Neural cell (in vitro differentiated cells): Measurements from ENCODE around the gene DIS3.

Experiments
- EP300 ChIP-seq: fragments of 450-650 bp; conservative IDR thresholded peaks from 2 replicates; pipeline ENCODE4 v1.6.1; 2014; ENCODE audit warnings: antibody characterized with exemption, mild to moderate bottlenecking, moderate library complexity; ENCODE audit not compliant: poor library complexity, severe bottlenecking
- EZH2 ChIP-seq: fragments of 200-600, 300-800 bp; shearing (Covaris generic), sonication (generic); IDR thresholded peaks from 2 replicates; pipeline ENCODE4 v1.6.1; 2014; ENCODE audit warnings: antibody characterized with exemption, low read length, borderline replicate concordance, mild to moderate bottlenecking; ENCODE audit not compliant: insufficient read depth, poor library complexity, severe bottlenecking
- MXI1 ChIP-seq: fragments of 450-650 bp; conservative IDR thresholded peaks from 2 replicates; pipeline ENCODE4 v1.6.1; 2014; ENCODE audit warnings: antibody characterized with exemption, mild to moderate bottlenecking; ENCODE audit not compliant: poor library complexity, severe bottlenecking
- POLR2AphosphoS5 ChIP-seq: IDR thresholded peaks from 2 replicates; pipeline ENCODE4 v1.6.1; 2012
- RAD21 ChIP-seq: fragments of 450-650 bp; conservative IDR thresholded peaks from 2 replicates; pipeline ENCODE4 v1.6.1; 2014; ENCODE audit warnings: antibody characterized with exemption, mild to moderate bottlenecking, moderate library complexity
- SMC3 ChIP-seq: fragments of 450-650 bp; conservative IDR thresholded peaks from 2 replicates; pipeline ENCODE4 v1.6.1; 2014; ENCODE audit warnings: antibody characterized with exemption, mild to moderate bottlenecking, moderate library complexity; ENCODE audit not compliant: poor library complexity
- TAF1 ChIP-seq: IDR thresholded peaks from 2 replicates; pipeline ENCODE4 v1.6.1; 2012; ENCODE audit warnings: low read depth
- TF ChIP-seq, protein P1 (sequence below): fragments of 450-650 bp; IDR thresholded peaks from 2 replicates; pipeline ENCODE4 v1.5.1; 2014; ENCODE audit warnings: antibody characterized with exemption, mild to moderate bottlenecking, moderate library complexity; ENCODE audit not compliant: poor library complexity, severe bottlenecking
- TF ChIP-seq, protein P2 (sequence below): IDR thresholded peaks from 2 replicates; pipeline ENCODE4 v1.6.1; 2012; ENCODE audit warnings: borderline replicate concordance

DNA sequence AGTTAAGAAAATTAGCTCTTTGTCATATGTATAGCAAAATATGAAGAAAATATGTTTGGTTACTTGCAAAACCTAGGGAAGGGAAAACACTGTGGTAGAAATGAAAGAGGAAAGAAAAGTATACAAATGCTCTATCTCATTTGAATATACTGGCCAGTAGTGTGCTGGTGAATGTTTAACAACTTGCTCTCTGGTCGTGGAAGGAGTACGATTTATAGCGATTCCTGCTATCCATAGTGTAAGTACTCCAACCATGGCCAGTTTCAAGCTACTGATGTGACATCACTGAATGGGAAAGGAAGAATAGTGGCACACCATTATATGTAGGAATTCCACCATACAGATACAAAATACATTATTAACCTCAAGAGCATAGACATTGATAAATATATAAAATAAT lies 44.7 kb downstream of the DIS3 start:
- TF ChIP-seq, protein P1, sequence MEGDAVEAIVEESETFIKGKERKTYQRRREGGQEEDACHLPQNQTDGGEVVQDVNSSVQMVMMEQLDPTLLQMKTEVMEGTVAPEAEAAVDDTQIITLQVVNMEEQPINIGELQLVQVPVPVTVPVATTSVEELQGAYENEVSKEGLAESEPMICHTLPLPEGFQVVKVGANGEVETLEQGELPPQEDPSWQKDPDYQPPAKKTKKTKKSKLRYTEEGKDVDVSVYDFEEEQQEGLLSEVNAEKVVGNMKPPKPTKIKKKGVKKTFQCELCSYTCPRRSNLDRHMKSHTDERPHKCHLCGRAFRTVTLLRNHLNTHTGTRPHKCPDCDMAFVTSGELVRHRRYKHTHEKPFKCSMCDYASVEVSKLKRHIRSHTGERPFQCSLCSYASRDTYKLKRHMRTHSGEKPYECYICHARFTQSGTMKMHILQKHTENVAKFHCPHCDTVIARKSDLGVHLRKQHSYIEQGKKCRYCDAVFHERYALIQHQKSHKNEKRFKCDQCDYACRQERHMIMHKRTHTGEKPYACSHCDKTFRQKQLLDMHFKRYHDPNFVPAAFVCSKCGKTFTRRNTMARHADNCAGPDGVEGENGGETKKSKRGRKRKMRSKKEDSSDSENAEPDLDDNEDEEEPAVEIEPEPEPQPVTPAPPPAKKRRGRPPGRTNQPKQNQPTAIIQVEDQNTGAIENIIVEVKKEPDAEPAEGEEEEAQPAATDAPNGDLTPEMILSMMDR = no peak
- TF ChIP-seq EP300 = no peak
- TF ChIP-seq POLR2AphosphoS5 = no peak
- no peak for TF ChIP-seq RAD21
- TF ChIP-seq MXI1 = no peak
- TF ChIP-seq EZH2 = no peak
- no peak for TF ChIP-seq TAF1
- TF ChIP-seq, protein P2, sequence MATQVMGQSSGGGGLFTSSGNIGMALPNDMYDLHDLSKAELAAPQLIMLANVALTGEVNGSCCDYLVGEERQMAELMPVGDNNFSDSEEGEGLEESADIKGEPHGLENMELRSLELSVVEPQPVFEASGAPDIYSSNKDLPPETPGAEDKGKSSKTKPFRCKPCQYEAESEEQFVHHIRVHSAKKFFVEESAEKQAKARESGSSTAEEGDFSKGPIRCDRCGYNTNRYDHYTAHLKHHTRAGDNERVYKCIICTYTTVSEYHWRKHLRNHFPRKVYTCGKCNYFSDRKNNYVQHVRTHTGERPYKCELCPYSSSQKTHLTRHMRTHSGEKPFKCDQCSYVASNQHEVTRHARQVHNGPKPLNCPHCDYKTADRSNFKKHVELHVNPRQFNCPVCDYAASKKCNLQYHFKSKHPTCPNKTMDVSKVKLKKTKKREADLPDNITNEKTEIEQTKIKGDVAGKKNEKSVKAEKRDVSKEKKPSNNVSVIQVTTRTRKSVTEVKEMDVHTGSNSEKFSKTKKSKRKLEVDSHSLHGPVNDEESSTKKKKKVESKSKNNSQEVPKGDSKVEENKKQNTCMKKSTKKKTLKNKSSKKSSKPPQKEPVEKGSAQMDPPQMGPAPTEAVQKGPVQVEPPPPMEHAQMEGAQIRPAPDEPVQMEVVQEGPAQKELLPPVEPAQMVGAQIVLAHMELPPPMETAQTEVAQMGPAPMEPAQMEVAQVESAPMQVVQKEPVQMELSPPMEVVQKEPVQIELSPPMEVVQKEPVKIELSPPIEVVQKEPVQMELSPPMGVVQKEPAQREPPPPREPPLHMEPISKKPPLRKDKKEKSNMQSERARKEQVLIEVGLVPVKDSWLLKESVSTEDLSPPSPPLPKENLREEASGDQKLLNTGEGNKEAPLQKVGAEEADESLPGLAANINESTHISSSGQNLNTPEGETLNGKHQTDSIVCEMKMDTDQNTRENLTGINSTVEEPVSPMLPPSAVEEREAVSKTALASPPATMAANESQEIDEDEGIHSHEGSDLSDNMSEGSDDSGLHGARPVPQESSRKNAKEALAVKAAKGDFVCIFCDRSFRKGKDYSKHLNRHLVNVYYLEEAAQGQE = no peak
- TF ChIP-seq SMC3 = no peak
